HCT116 (cell line): ENCODE results near the gene PDCL3. TPM values are rescaled to one million over a fixed set of nuclear protein-coding genes. Genes with fewer than 3 reads are reported as not detected.

Experiments used
- ATAC-seq: fragments of 200-7000 bp; cut with Tn5 transposase; 2 replicates; pipeline ENCODE4 v1.9.1; 2020; ENCODE audit warnings: mild to moderate bottlenecking, moderate library complexity
- BruUV-seq: library from RNA; stranded (reverse); fragments of 400-500 nt; replicated peaks from 2 replicates; lab custom pipeline; 2021; lab: Mats Ljungman, UMichigan
- CTCF ChIA-PET: fragments of 300-600 bp; sonication (Branson Sonifier 250); formaldehyde crosslinking; loops from one replicate; lab custom pipeline; 2021; ENCODE audit warnings: antibody characterized with exemption; lab: Charles Lee
- POLR2A ChIA-PET: fragments of 300-600, 350-600 bp; sonication (Branson Sonifier 250); formaldehyde crosslinking; loops from one replicate; lab custom pipeline; 2021; ENCODE audit warnings: antibody characterized with exemption; lab: Charles Lee
- RAD21 ChIA-PET, 2 experiments: fragments of 300-600 bp; sonication (Branson Sonifier 250); formaldehyde crosslinking; loops; one replicate each; lab custom pipeline; 2023; ENCODE audit warnings: low total read pairs in 2 of 2; ENCODE audit not compliant: uncharacterized antibody in 2 of 2, unreplicated experiment in 2 of 2, low non-redundant PET in 1 of 2; lab: Charles Lee
- DNase-seq: peaks from one replicate; pipeline ENCODE4 v3.0.0-alpha.2; 2010; ENCODE audit warnings: low read depth, low spot score
- H2AFZ ChIP-seq: fragments of 200-600 bp; shearing (Covaris generic), sonication (generic); 2 replicates; pipeline ENCODE4 v1.6.1; 2017; ENCODE audit warnings: low read depth, mixed run types, mixed read lengths, antibody characterized with exemption, low read length; ENCODE audit not compliant: poor library complexity, severe bottlenecking
- H3K27ac ChIP-seq: 2 replicates; pipeline ENCODE4 v1.5.1; 2012; ENCODE audit warnings: low read depth, low read length
- H3K27me3 ChIP-seq: fragments of 200-600 bp; sonication (generic); 2 replicates; pipeline ENCODE4 v1.6.1; 2016; ENCODE audit warnings: mixed run types, low read length, mixed read lengths; ENCODE audit not compliant: insufficient read depth
- H3K36me3 ChIP-seq, 2 experiments: fragments of 200-500 bp in 1 of 2; fragments of 200-600 bp in 1 of 2; sonication (Bioruptor generic) in 1 of 2; sonication (generic) in 1 of 2; 2 replicates each; pipeline versions ENCODE4 v1.5.1 to v1.6.1; 2014 to 2016; ENCODE audit warnings: low read length in 2 of 2, inconsistent platforms in 1 of 2, mixed read lengths in 1 of 2, mixed run types in 1 of 2; ENCODE audit not compliant: insufficient read depth in 2 of 2, control insufficient read depth in 1 of 2
- H3K4me1 ChIP-seq, 2 experiments: fragments of 200-600 bp in 1 of 2; sonication (generic) in 1 of 2; 2 replicates each; pipeline versions ENCODE4 v1.5.1 to v1.6.1; 2012 to 2017; ENCODE audit warnings: low read length in 2 of 2, inconsistent platforms in 1 of 2, mild to moderate bottlenecking in 1 of 2, mixed read lengths in 1 of 2, mixed run types in 1 of 2, moderate library complexity in 1 of 2; ENCODE audit not compliant: insufficient read depth in 2 of 2, control insufficient read depth in 1 of 2
- H3K4me2 ChIP-seq: fragments of 200-600 bp; sonication (generic); 2 replicates; pipeline ENCODE4 v1.6.1; 2017; ENCODE audit warnings: mixed run types, low read length, mixed read lengths
- H3K4me3 ChIP-seq, 2 experiments: fragments of 200-600 bp in 1 of 2; sonication (generic) in 1 of 2; replicated peaks in 1 of 2; 2 replicates each; pipeline ENCODE4 v1.5.1; 2011 to 2016; ENCODE audit warnings: low read length in 2 of 2, control low read depth in 1 of 2, low read depth in 1 of 2, mild to moderate bottlenecking in 1 of 2, mixed read lengths in 1 of 2, mixed run types in 1 of 2
- H3K79me2 ChIP-seq: fragments of 200-600 bp; sonication (generic); 2 replicates; pipeline ENCODE4 v1.6.1; 2017; ENCODE audit warnings: mild to moderate bottlenecking, mixed run types, low read length, moderate library complexity, mixed read lengths; ENCODE audit not compliant: insufficient read depth
- H3K9ac ChIP-seq: fragments of 200-600 bp; sonication (generic); 2 replicates; pipeline ENCODE4 v1.6.1; 2016; ENCODE audit warnings: low read length, mixed read lengths
- H3K9me2 ChIP-seq: fragments of 200-600 bp; sonication (generic), shearing (Covaris generic); 2 replicates; pipeline ENCODE4 v1.6.1; 2017; ENCODE audit warnings: mixed run types, mild to moderate bottlenecking, moderate library complexity; ENCODE audit not compliant: insufficient read depth
- H3K9me3 ChIP-seq, 2 experiments: fragments of 200-500 bp in 1 of 2; fragments of 200-600 bp in 1 of 2; sonication (Bioruptor generic) in 1 of 2; sonication (generic) in 1 of 2; 2 replicates each; pipeline ENCODE4 v1.6.1; 2014 to 2017; ENCODE audit warnings: low read length in 2 of 2, mixed read lengths in 2 of 2, inconsistent platforms in 1 of 2, low read depth in 1 of 2, mild to moderate bottlenecking in 1 of 2, mixed run types in 1 of 2, moderate library complexity in 1 of 2; ENCODE audit not compliant: control insufficient read depth in 1 of 2, insufficient read depth in 1 of 2
- H4K20me1 ChIP-seq: fragments of 200-600 bp; sonication (generic), shearing (Covaris generic); 2 replicates; pipeline ENCODE4 v1.6.1; 2017; ENCODE audit warnings: mixed run types, mild to moderate bottlenecking, moderate library complexity; ENCODE audit not compliant: insufficient read depth
- CBX3 ChIP-seq: IDR thresholded peaks from 2 replicates; pipeline ENCODE4 v1.6.1; 2012; ENCODE audit warnings: low read depth
- CEBPB ChIP-seq: IDR thresholded peaks from 2 replicates; pipeline ENCODE4 v1.6.1; 2012; ENCODE audit warnings: low read depth
- ELF1 ChIP-seq: IDR thresholded peaks from 2 replicates; pipeline ENCODE4 v1.6.1; 2012; ENCODE audit warnings: low read depth, borderline replicate concordance
- EZH2phosphoT487 ChIP-seq: fragments of 200-600 bp; IDR thresholded peaks from 2 replicates; pipeline ENCODE4 v1.6.1; 2018; ENCODE audit warnings: antibody characterized with exemption, borderline replicate concordance
- MAX ChIP-seq: IDR thresholded peaks from 2 replicates; pipeline ENCODE4 v1.6.1; 2012
- RAD21 ChIP-seq: IDR thresholded peaks from 2 replicates; pipeline ENCODE4 v1.6.1; 2012; ENCODE audit warnings: low read depth, mild to moderate bottlenecking
- SP1 ChIP-seq: IDR thresholded peaks from 2 replicates; pipeline ENCODE4 v1.6.1; 2012; ENCODE audit warnings: low read depth
- SRF ChIP-seq: IDR thresholded peaks from 2 replicates; pipeline ENCODE4 v1.6.1; 2012; ENCODE audit warnings: low read depth
- TCF7L2 ChIP-seq: IDR thresholded peaks from 2 replicates; pipeline ENCODE4 v1.7.0; 2011; ENCODE audit warnings: borderline replicate concordance, inconsistent platforms; ENCODE audit not compliant: insufficient read depth, insufficient read length; ENCODE audit errors: extremely low read depth
- YY1 ChIP-seq: IDR thresholded peaks from 2 replicates; pipeline ENCODE4 v1.6.1; 2011; ENCODE audit warnings: low read length, low read depth, moderate library complexity, mild to moderate bottlenecking; ENCODE audit not compliant: insufficient replicate concordance; ENCODE audit errors: extremely low read depth
- ZFX ChIP-seq: fragments of 450-650 bp; IDR thresholded peaks from 2 replicates; pipeline ENCODE4 v1.6.1; 2017
- ZNF274 ChIP-seq: fragments of 200-500 bp; sonication (Bioruptor generic); IDR thresholded peaks from 2 replicates; pipeline ENCODE4 v1.6.1; 2014; ENCODE audit warnings: mild to moderate bottlenecking, low read depth, low read length, inconsistent platforms
- intact Hi-C: fragments of 100-400 bp; cut with micrococcal nuclease; formaldehyde crosslinking; loops from 2 replicates; pipeline ENCODE4 v1.10.0; 2022
- total RNA-seq: library from RNA; stranded (reverse); gene quantifications from one replicate; pipeline ENCODE4 v1.2.1, GENCODE V29; 2021; ENCODE audit not compliant: unreplicated experiment

Gene PDCL3
- total RNA-seq, 1 experiment from 2014 or later = 26.3 TPM

GRCh38 chr2:100613719-100614118 is 50.9 kb downstream of the PDCL3 start:
- POLR2A ChIA-PET = no interaction called here

GRCh38 chr2:100614455-100615000 is 51.7 kb downstream of the PDCL3 start:
- H3K27me3 ChIP-seq = 0 out of 2 replicates have a peak, but pooled peaks cover 3% of the 10 kb centered on the region

More at GRCh38 chr2:100613719-100614118, 50.9 kb downstream of the PDCL3 start:
- no peak for DNase-seq
- RAD21 ChIA-PET = no interaction called here
- Histone ChIP-seq H3K4me3 (no peak overlapping the region), H3K79me2 (no peaks in the 10 kb centered on the region), H3K27me3 (0 out of 2 replicates have a peak, but pooled peaks cover 3% of the 10 kb centered on the region), H3K9me2 (no peaks in the 10 kb centered on the region), H3K4me1 (no peaks in the 10 kb centered on the region), H3K9me3 (no peaks in the 10 kb centered on the region), H4K20me1 (no peaks in the 10 kb centered on the region), H3K36me3 (no peaks in the 10 kb centered on the region), H3K4me2 (no peak overlapping the region), H2AFZ (no peak overlapping the region), H3K9ac (no peak overlapping the region), H3K27ac (no peak overlapping the region)
- CTCF ChIA-PET = no interaction called here
- intact Hi-C loops = loop anchor here (5.0 to 10.0 kb wide), 2 partner anchors 114 to 211 kb away; partner anchors contain the start of gene NPAS2
- BruUV-seq = no TSS peak
- no peak for ATAC-seq
- TF ChIP-seq YY1 (no peak), TCF7L2 (no peak), SP1 (no peak), MAX (no peak), CEBPB (no peak), CBX3 (no peak)

More at GRCh38 chr2:100614455-100615000, 51.7 kb downstream of the PDCL3 start:
- CTCF ChIA-PET = no interaction called here
- ATAC-seq (no peak), DNase-seq (no peak)
- no peaks in the 10 kb centered on the region for H3K9me3 ChIP-seq
- H4K20me1 ChIP-seq = no peaks in the 10 kb centered on the region
- no peaks in the 10 kb centered on the region for H3K9me2 ChIP-seq
- no peak overlapping the region for H3K9ac ChIP-seq
- TF ChIP-seq RAD21 = no peak
- TF ChIP-seq ELF1 = no peak
- TF ChIP-seq ZNF274 = no peak
- TF ChIP-seq EZH2phosphoT487 = no peak
- no peak for TF ChIP-seq SRF
- TF ChIP-seq ZFX = no peak
- no peak for TF ChIP-seq TCF7L2
- H3K36me3 ChIP-seq = no peaks in the 10 kb centered on the region
- H3K4me1 ChIP-seq = no peaks in the 10 kb centered on the region
- H3K4me2 ChIP-seq = no peak overlapping the region
- H2AFZ ChIP-seq = no peak overlapping the region
- BruUV-seq = no TSS peak
- POLR2A ChIA-PET = no interaction called here
- intact Hi-C loops = loop anchor here (5.0 to 10.0 kb wide), 2 partner anchors 113 to 210 kb away; partner anchors contain the start of gene NPAS2
- RAD21 ChIA-PET = no interaction called here
- H3K4me3 ChIP-seq = no peak overlapping the region
- no peak overlapping the region for H3K27ac ChIP-seq
- no peaks in the 10 kb centered on the region for H3K79me2 ChIP-seq
